Fibroblast of peridontal ligament (primary cell): Measurements from ENCODE around the gene MED9.

ENCODE experiments used
- DNase-seq: peaks from one replicate; pipeline ENCODE4 v3.0.0-alpha.2; 2010; ENCODE audit errors: extremely low read depth

Gene MED9

DNA sequence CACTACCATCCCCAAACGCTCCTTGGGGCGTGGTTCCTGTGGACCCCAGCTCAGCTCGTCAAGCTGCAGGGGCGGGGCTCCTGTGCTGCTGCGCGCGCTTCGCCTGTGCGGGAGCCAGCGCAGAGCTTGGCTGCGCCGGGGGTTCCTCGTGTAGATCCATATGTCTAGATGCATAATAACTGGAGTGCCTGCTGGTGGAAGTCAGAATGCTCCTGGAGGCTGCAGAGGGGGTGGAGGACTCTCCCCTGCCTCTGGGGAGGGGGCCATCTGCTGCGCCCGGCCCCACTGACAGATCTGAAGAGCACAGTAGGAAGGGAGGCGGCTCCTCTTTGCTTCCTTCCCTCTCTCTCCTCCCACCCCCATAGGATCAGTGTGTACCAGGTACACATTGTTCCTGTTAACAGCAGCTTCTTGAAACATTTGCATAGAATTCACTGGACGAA lies 14.8 kb downstream of the MED9 start:
- DNase-seq: no peak

DNA sequence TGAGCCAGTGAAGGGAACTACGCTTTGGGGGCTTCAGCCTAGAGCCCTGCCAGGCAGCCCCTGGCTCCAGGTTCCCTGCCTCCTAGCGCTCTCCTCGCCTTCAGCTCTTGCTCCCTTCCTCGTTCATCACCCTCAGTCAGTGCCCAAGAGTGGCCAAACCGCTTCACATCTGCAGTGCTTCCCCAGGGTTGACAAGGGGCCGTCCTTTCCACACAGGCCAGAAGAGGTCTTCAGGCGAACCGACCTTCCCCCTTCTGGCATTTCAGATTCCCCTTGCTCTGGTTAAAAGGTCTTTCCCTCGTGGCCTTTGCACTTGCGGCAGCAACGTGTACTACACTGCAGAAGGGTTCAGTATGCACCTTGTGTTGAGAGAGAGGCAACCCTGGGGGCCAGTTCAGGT lies 15.3 kb downstream of the MED9 start:
- no peak for DNase-seq

GRCh38 chr17:17492571-17492970 lies 15.8 kb downstream of the MED9 start:
- DNase-seq: no peak

DNA sequence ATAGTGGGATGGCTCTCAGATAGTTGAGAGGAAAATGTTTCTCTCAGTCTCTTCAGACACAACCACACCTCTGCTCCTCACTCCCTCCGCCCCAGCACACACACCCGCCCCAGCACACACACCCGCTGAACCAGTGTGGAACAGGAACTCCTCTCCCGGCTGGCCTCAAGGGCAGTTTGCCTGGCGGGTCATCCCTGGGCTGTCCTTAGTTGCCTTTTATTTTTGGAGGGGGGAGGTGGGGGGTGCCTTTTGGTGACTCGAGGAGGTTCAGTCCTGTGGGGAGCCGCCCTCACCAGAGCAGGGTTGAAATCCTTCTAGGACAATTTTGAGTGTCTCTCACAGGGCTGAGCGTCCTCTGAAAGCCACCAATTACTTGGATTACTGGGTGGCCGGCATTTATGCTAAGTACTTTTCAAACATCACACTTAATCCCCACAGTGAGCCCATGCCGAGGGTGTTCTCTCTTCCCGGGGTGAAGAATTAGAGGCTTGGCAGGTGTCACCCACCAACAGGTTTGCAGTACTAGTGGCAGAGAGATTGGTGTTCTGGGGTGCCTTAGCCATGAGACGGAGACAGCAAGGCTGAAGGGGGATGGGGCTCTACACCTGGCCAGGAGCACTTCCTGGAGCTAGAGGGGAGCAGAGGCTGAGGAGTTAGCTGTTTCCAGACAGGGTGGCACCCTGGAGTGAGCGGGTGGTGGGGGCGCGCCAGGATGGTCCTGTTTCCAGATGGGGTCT lies 16.6 kb downstream of the MED9 start:
- no peak for DNase-seq

DNA sequence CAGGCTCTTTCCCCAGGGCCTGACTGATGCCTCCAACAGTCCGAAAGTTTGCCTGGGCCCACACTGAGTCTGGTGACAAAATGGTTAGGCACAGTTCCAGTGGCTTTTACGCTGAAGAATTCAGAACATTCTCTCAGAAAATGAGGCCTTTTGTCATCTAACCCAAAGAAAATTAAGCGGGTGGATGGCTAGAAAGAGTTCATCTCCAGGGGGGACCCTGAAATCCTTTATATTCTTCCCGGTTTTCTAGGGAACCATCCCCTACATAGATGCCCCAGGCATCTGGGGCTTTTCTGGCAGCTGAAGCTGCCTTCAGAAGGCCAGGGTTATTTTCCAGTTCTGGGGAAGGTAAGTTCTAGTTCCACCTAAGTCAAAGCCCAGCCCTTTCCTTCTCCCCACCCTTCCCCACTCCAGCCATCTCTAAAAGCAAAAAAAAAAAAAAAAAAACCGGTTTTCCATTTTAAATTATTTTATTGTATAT lies 17.2 kb downstream of the MED9 start:
- DNase-seq: no peak

DNA sequence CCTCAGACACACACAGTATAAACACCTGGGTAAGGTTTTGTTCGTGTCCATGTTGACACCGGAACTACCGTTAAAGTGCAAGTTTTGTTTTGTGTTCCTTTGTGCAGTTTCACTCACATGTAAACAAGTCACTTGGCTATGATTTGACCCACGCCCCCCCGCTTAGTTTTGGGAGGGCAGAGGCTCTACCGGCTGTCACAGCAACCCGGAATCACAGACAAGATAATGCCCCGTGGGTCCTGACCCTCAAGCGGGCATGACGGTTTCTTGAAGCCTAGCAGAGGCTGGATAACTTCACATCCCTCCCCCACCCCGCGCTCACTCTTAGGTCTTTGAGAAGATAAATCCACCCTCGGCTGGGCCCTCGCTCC lies 17.7 kb downstream of the MED9 start:
- peak; percentile 16 for DNase-seq

DNA sequence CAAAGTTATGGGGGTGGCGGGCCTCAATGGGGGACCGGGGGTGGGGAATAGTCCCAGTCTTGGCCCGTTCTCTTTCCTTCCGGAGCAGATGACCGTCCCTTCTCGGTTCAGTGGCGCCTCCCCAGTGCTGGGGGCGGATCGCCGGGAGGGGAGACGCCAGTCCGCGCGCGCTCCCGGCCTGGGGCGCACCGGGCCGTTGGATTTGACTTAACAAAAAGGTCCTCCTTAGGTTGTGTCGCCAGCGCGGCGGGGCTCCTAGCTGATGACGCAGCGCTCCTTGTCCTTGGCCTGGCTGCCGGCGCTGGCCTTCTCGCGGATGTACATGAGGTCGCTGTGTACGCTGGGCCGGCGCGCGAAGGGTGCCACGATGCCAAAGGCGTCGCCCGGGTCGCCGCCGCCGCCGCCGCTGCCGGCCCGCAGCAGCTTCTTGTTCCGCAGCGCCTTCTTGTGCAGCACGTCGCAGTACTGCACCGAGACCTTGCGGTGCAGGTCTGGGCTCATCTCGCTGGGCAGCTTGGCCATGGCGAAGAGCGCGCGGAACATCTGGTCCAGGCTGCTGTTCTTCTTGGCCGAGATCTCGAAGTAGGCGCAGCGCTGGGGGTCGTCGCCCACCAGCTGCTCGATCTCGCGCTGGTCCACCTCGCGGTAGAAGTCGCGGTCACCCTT lies 18.2 kb downstream of the MED9 start:
- DNase-seq: peak; percentile 43

- DNase-seq: peak; percentile 25
Observed at GRCh38 chr17:17495536-17496188, 18.9 kb downstream of the MED9 start.

GRCh38 chr17:17496189-17497064 lies 19.6 kb downstream of the MED9 start, which contains the start of gene RASD1:
Gene RASD1, minus strand, starts transcription at chr17:17496395. Its CDS starts 214 bp downstream, at chr17:17496181.
- peak; percentile 79 for DNase-seq

- no peak for DNase-seq
Observed at GRCh38 chr17:17497065-17497844, 20.5 kb downstream of the MED9 start.

- no peak for DNase-seq
Observed at GRCh38 chr17:17497845-17498520, 21.2 kb downstream of the MED9 start.

GRCh38 chr17:17498606-17499301 lies 22.0 kb downstream of the MED9 start:
- no peak for DNase-seq

DNA sequence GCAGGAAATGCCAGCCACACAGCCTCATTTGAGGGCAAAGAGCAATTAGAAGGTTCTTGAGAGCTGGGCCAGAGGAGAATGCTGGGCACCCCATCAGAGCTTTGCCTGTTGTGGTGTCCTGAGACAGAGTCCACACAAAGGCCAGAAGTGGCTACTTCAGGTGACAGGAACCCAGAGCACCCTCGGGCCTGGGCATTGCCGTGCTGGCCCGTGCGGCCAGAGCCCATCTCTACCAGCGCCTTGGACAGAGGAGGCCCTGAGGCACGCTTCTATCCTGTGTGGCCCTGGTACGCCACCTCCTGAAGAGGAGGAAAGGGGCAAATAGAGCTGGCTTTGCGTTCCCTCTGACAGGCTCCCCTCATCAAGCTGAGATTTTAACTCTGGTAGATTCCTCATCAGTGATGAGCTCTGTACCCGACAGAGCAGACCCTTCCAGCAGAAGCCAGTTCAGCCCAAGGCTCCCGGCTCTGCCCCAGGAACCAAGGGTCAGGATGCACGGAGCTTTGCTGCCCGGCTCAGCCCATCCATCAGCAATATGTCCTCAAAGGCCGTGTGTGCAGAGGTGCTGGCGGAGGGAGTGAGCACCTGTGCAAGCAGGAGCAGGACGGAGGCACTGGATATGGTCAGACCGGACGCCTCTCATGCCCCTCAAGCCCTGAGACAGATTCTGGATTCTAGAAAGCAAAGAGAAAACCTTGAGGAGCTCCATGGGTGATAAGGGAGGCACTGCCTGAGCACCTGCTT lies 22.8 kb downstream of the MED9 start:
- no peak for DNase-seq

GRCh38 chr17:17500999-17501605 lies 24.3 kb downstream of the MED9 start:
- no peak for DNase-seq

- no peak for DNase-seq
Observed at GRCh38 chr17:17502741-17503565, 26.2 kb downstream of the MED9 start.

GRCh38 chr17:17503566-17504130 lies 26.8 kb downstream of the MED9 start:
- DNase-seq: no peak
